Fibroblast of pulmonary artery (primary cell): ENCODE measurements around the gene SNX32.

ENCODE experiments used
- DNase-seq: peaks from one replicate; pipeline ENCODE4 v3.0.0-alpha.2; 2010; ENCODE audit warnings: low read depth
- H3K4me3 ChIP-seq: replicated peaks from 2 replicates; pipeline ENCODE4 v1.5.1; 2011; ENCODE audit warnings: low read depth, mild to moderate bottlenecking, control low read depth, low read length, moderate library complexity
- CTCF ChIP-seq: IDR thresholded peaks from 2 replicates; pipeline ENCODE4 v1.5.1; 2011; ENCODE audit warnings: mild to moderate bottlenecking, control low read depth, low read length, inconsistent platforms; ENCODE audit errors: missing control alignments

Gene SNX32

GRCh38 chr11:65833297-65834030, at the start of gene SNX32:
Gene SNX32, plus strand, starts transcription at chr11:65833963. Its CDS starts 103 bp downstream, at chr11:65834066.
- peak within 1 kb of the TSS; percentile 80 for H3K4me3 ChIP-seq
- DNase-seq: peak; percentile 94
- no peak for TF ChIP-seq CTCF

DNA sequence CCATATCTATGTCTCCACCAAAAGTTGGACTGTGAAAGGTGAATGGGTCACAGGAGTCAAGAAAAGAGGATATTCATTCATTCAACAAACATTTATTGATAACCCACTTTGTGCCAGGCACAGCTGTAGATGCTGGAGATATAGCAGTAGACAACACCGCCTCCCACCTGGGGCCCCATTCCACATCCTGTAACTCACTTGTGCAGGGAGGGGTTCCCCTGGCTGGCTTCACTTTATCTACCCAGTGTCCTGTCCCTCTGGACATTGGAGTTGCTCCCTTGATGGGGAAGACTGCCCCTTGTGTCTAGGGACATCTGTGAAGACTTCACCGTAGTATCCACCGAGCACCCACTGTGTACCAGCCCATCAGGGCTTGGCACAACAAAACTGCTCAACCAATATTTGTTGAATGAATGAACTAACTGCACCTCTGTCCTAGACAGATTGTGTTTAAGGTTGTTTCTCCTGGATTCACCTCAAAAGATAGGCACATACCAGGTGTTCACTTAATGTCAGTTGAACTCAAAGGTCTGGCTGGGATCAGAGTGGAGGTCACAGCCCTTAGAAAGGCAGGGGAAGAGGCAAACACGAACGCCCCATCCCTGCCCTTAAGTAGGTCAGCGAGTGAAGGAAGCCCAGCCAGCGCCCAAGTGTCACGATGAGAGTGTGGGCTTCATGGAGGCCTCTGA, 48.3 kb upstream of the SNX32 start:
- no peak for TF ChIP-seq CTCF
- H3K4me3 ChIP-seq: no peak overlapping the region
- no peak for DNase-seq

DNA sequence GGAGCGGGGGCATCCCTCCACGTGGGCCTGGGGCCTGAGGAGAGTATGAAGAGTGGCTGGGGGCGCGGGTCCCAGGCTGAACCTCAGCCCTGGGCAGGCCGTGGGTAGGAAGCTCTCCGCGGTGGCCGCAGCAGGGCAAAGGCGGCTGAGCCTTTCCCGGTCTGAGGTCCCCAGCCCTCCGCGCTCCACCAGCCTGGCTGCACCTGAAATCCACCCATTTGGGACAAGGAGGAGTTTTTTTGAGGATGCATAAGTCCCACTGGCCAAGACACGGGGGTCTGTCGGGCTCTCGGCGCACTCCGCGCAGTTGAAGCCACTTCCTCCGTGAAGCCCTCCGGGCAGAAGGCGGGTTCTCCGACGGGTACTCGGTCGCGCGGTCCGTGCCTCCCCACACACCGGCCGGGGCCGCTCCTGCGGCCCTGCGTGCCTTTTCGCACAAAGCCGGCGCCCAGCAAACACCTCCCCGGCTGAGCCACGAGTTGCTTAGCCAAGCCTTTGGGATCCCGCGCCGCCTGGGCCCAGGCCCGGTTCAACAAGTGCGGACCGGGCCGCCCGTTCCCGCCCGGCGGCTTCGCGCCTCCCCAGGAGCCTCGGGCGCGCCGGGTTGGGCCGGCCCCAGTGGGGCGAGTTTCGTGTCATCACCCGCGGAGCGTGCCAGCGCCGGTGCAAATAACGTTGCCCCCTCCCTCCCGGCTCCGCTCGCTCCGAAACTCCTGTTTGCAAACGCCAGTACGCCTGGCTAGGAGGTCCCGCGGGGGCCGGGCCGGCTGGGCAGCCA, 47.6 kb upstream of the SNX32 start:
- H3K4me3 ChIP-seq: no peak overlapping the region
- DNase-seq: no peak
- no peak for TF ChIP-seq CTCF

GRCh38 chr11:65786786-65787636, 46.8 kb upstream of the SNX32 start, which contains the start of gene OVOL1:
Gene OVOL1, plus strand, starts transcription at chr11:65787063. Its CDS starts 311 bp downstream, at chr11:65787374.
- DNase-seq: no peak
- TF ChIP-seq CTCF: no peak
- no peak within 1 kb of the TSS for H3K4me3 ChIP-seq

DNA sequence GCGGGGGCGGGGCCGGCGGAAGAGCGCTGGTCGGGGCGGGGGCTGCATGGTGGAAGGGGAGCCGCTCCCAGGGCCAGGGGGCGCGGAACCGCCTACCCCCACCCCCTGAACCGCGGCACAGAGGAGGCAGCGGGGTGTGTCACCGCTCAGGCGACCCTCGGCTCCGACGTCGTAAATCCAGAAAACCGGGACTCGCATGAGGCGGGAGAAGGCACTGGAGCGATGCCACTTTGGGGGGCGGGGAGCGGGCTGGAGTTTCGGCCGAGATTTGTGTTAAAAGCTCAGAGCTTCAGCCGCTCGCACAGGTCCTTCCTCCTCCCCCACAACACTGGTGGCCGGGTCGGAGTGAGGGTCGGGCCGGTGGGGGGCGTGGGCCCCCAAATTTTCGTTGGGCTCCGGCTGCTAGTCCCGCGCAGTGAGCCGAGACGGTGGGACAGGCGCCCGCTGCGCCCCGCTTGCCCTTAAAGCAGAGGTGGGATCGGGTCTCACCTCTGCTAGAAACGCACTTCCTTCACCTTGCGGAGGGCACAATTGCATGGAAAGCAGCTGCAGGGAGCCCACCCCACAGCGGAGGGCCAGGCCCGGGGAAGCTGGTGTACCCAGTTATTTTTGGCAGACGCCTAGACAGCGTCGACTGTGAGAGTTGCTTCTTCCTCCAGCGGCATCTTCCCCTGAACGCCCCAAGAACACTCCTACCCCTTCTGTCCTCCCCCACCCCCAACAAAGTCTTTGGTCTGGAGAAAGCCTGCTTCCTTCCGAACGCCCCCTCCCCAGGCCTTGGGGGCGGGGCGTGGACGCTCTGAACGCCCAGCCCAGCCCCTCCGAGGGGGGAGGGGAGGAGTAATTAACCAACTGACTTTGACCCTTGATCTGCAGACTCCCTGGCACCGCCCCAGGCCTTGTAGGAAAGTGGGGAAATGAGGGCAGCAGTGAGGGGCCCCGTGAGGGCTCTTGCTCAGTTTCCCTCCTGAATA, 45.8 kb upstream of the SNX32 start:
- no peak overlapping the region for H3K4me3 ChIP-seq
- no peak for TF ChIP-seq CTCF
- DNase-seq: no peak
